ENCODE measurements around the gene ZNF682. TPM values are rescaled to one million over a fixed set of nuclear protein-coding genes. Genes with fewer than 3 reads are reported as not detected.
"Not testable (repeated sequence)": the region's sequence is repeated elsewhere in the genome, so short reads cannot be mapped to it uniquely, and the experiment has no call there.

The ZNF682 gene
- total RNA-seq, 4 donors from 2014 or later = 5.1 to 10.7 (median 8.9) TPM

GRCh38 chr19:20060282-20060681 lies 21.0 kb upstream of the ZNF682 start:
- TF ChIP-seq POLR2A (IDR thresholded peaks at IDR 0.05) = no peak
- TF ChIP-seq, protein P1, sequence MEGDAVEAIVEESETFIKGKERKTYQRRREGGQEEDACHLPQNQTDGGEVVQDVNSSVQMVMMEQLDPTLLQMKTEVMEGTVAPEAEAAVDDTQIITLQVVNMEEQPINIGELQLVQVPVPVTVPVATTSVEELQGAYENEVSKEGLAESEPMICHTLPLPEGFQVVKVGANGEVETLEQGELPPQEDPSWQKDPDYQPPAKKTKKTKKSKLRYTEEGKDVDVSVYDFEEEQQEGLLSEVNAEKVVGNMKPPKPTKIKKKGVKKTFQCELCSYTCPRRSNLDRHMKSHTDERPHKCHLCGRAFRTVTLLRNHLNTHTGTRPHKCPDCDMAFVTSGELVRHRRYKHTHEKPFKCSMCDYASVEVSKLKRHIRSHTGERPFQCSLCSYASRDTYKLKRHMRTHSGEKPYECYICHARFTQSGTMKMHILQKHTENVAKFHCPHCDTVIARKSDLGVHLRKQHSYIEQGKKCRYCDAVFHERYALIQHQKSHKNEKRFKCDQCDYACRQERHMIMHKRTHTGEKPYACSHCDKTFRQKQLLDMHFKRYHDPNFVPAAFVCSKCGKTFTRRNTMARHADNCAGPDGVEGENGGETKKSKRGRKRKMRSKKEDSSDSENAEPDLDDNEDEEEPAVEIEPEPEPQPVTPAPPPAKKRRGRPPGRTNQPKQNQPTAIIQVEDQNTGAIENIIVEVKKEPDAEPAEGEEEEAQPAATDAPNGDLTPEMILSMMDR (IDR thresholded peaks at IDR 0.05) = no peak
- H3K4me3 ChIP-seq = no peak overlapping the region
- no peak overlapping the region for H3K27ac ChIP-seq
- no peaks in the 10 kb centered on the region for H3K36me3 ChIP-seq
- DNase-seq = no peak
- no peaks in the 10 kb centered on the region for H3K27me3 ChIP-seq
- no peaks in the 10 kb centered on the region for H3K9me3 ChIP-seq
- H3K4me1 ChIP-seq = no peaks in the 10 kb centered on the region

DNA sequence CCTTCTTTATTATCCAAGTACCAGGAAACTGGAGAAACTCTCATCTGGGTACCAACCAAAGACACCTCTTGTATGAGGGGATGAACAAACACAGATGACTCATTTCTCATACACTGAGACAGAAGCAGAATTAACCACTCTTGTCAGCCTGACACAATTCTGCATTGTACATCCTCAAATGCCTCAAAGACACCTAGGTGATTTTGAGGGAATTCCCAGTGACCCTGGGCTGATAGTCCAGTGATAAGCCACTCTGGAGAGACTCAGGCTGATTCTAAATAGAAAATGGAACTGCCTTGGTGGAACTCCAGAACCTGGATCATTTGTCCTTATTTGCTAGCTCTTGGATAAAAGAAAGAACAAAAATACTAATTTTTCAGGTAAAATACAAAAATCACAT lies 19.4 kb upstream of the ZNF682 start:
- not testable (repeated sequence) for H3K4me3 ChIP-seq, DNase-seq, H3K4me1 ChIP-seq, H3K9me3 ChIP-seq, H3K27ac ChIP-seq, H3K36me3 ChIP-seq, H3K27me3 ChIP-seq

- peak overlapping the region; percentile 53 to 72 (median 58) for H3K4me3 ChIP-seq
- no peaks in the 10 kb centered on the region for H3K9me3 ChIP-seq
- DNase-seq = peak; percentile 86 to 95 (median 89)
- no peaks in the 10 kb centered on the region for H3K27me3 ChIP-seq
- no peaks in the 10 kb centered on the region for H3K4me1 ChIP-seq
- TF ChIP-seq POLR2A (IDR thresholded peaks at IDR 0.05) = no peak
- TF ChIP-seq, protein P1 (IDR thresholded peaks at IDR 0.05) = peak in 2 of 6 experiments; percentile 25 to 30
- no peaks in the 10 kb centered on the region for H3K36me3 ChIP-seq
- H3K27ac ChIP-seq = peak overlapping the region; percentile 3 to 73 (median 62)
Observed at GRCh38 chr19:20051841-20052768, 12.8 kb upstream of the ZNF682 start.

- H3K4me1 ChIP-seq, H3K36me3 ChIP-seq, DNase-seq, H3K27ac ChIP-seq, H3K9me3 ChIP-seq, H3K4me3 ChIP-seq, H3K27me3 ChIP-seq: not testable (repeated sequence)
Observed at GRCh38 chr19:20045742-20046141, 6.4 kb upstream of the ZNF682 start.

GRCh38 chr19:20044663-20045062 lies 5.4 kb upstream of the ZNF682 start:
- TF ChIP-seq, protein P1 (IDR thresholded peaks at IDR 0.05) = no peak
- TF ChIP-seq POLR2A (IDR thresholded peaks at IDR 0.05) = no peak
- Histone ChIP-seq H3K9me3 (no peaks in the 10 kb centered on the region), H3K4me3 (no peak overlapping the region), H3K27ac (no peak overlapping the region), H3K27me3 (no peaks in the 10 kb centered on the region), H3K4me1 (no peaks in the 10 kb centered on the region), H3K36me3 (no peaks in the 10 kb centered on the region)
- DNase-seq = no peak

GRCh38 chr19:20038358-20039202 lies 725 bp downstream of the ZNF682 start:
- Histone ChIP-seq H3K4me3 (peak overlapping the region; percentile 60 to 89 (median 82)), H3K4me1 (no peaks in the 10 kb centered on the region), H3K36me3 (no peaks in the 10 kb centered on the region), H3K27ac (peak overlapping the region; percentile 48 to 73 (median 58)), H3K9me3 (no peaks in the 10 kb centered on the region), H3K27me3 (no peaks in the 10 kb centered on the region)
- DNase-seq = no peak
- TF ChIP-seq, protein P1 (IDR thresholded peaks at IDR 0.05) = no peak
- no peak for TF ChIP-seq POLR2A (IDR thresholded peaks at IDR 0.05)

All from Peyer's patch (tissue), 4 donors.